ENCODE measurements around the gene CFAP77.

DNA sequence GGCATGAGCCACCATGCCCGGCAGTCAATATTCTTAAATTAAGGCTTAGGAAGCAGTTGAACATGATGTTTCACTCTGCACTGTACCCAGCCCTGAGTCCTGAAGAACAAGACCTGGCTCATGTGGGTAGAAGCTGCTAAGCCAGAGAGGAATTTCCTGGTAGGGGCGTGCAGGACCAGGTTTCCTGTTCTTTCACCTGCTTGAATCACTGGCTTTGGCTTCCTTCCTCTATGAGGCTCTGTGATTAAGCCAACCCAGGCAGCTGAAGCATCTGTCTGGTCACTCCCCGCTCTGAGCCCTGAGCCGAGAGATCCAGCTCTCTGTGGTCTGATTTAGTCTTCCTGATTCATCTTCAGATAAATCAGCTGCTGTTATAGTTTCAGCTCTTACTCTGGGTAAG, 29.1 kb downstream of the CFAP77 start:
- TF ChIP-seq, protein P1, sequence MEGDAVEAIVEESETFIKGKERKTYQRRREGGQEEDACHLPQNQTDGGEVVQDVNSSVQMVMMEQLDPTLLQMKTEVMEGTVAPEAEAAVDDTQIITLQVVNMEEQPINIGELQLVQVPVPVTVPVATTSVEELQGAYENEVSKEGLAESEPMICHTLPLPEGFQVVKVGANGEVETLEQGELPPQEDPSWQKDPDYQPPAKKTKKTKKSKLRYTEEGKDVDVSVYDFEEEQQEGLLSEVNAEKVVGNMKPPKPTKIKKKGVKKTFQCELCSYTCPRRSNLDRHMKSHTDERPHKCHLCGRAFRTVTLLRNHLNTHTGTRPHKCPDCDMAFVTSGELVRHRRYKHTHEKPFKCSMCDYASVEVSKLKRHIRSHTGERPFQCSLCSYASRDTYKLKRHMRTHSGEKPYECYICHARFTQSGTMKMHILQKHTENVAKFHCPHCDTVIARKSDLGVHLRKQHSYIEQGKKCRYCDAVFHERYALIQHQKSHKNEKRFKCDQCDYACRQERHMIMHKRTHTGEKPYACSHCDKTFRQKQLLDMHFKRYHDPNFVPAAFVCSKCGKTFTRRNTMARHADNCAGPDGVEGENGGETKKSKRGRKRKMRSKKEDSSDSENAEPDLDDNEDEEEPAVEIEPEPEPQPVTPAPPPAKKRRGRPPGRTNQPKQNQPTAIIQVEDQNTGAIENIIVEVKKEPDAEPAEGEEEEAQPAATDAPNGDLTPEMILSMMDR (conservative IDR thresholded peaks at IDR 0.05 in 1 of 2, IDR thresholded peaks at IDR 0.05 in 1 of 2; ENCODE audit: extremely low read depth in 1 of 2, insufficient read depth in 1 of 2, low read depth in 1 of 2, low read length in 2 of 2) = no peak
- TF ChIP-seq EZH2 (IDR thresholded peaks at IDR 0.05; ENCODE audit: borderline replicate concordance, low read length) = no peak
